VCaP (cell line): Measurements from ENCODE around the gene SDC1.

ENCODE experiments used
- H3K27ac ChIP-seq: fragments of 450-650 bp; 2 replicates; pipeline ENCODE4 v1.5.1; 2017
- TF ChIP-seq, protein P1 (sequence below): fragments of 450-650 bp; conservative IDR thresholded peaks from 2 replicates; pipeline ENCODE4 v1.5.1; 2017; ENCODE audit warnings: mild to moderate bottlenecking, moderate library complexity

The SDC1 gene

DNA sequence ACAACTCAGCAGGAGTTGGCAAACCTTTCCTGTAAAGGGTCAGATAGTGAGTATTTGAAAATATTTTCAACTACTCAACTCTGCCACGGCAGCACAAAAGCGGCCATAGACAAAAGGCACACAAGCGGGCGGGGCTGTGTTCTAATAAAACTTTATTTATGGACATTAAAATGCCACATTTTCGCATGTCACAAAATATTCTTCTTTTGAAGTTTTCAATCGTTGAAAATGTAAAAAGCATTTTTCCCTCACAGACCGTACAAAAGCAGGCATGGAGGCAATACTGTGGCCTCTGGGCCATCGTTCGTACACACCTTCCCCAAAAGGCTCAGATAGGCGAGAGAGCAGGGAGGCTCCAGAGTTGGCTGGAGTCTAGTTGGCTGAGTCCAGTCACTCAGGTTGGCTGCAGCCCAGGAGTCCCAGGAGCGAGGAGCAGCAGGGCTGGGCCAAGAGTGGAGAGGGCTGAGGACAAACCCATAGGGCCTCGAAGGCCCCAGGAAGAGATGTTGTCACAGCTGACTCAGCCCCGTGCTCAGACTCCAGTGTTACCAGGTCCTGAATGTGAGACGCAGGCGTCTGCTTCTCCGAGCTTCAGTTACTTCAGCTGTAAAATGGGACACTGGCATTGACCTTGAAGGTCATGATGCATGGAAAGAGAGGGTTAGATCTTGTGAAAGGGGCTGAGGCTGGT is 42.5 kb downstream of the SDC1 start:
- no peak overlapping the region; the same call in 1 of the 2 replicates for H3K27ac ChIP-seq

DNA sequence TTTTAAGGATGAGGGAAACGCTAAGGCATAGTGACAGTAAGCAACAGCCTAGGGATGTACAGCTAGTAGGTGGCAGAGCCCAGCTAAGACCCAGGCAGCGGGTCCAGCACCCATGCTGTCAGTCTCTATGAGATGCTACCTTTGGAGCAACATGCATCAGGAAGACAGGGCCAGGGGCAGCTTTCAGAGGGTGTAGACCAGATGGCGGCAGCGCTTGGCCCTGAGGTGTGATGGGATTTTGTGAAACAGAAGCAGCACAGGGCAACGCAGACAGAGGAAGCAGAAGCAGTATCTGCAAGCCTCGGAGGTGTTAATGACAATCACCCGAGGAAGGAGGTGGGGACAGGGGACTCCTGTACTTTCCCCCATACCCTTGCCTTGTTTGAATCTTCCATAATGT is 43.2 kb downstream of the SDC1 start:
- TF ChIP-seq, protein P1, sequence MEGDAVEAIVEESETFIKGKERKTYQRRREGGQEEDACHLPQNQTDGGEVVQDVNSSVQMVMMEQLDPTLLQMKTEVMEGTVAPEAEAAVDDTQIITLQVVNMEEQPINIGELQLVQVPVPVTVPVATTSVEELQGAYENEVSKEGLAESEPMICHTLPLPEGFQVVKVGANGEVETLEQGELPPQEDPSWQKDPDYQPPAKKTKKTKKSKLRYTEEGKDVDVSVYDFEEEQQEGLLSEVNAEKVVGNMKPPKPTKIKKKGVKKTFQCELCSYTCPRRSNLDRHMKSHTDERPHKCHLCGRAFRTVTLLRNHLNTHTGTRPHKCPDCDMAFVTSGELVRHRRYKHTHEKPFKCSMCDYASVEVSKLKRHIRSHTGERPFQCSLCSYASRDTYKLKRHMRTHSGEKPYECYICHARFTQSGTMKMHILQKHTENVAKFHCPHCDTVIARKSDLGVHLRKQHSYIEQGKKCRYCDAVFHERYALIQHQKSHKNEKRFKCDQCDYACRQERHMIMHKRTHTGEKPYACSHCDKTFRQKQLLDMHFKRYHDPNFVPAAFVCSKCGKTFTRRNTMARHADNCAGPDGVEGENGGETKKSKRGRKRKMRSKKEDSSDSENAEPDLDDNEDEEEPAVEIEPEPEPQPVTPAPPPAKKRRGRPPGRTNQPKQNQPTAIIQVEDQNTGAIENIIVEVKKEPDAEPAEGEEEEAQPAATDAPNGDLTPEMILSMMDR: no peak
- H3K27ac ChIP-seq: no peak overlapping the region; the same call in 1 of the 2 replicates

More for the DNA sequence above, 42.5 kb downstream of the SDC1 start:
- TF ChIP-seq, protein P1: no peak

DNA sequence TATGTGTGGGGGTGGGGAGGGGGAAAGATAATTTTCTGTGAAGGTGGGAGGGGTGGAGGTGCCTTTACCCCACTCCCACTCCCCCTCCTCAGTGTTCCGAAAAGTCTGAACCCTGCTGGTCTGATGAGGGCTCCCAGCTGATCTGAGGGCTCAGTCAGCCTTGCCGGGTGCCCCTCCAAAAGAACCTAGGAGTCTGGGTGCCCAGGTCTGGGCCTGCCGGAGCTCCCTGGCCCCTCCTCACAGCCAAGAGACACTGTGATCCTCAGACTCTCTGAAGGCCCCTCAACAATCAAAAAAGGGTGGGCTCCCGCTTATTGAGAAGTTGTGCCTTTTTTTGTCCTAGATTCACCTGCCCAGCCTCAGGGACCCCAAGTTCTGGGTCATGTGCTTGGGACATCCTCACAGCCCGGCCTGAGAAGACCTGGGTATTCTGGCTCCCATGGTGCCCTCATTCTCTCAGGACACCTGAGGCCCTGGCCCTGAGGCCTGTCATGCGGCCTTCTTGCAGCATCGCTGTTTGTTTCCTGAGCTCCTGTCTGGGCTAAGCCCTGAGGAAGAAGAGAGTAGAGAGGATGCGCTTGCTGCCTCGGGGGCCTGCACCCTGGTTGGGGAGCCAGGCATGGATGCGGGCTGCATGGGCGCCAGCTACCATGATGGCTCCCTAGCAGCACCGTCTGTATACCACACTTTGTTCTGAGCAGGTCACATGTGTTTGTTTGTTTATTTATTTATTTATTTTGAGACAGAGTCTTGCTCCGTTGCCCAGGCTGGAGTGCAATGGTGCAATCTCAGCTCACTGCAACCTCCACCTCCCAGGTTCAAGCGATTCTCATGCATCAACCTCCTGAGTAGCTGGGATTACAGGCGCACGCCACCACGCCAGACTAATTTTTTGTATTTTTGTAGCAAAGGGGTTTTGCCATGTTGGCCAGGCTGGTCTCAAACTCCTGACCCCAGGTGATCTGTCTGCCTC is 44.0 kb downstream of the SDC1 start:
- TF ChIP-seq, protein P1: no peak
- H3K27ac ChIP-seq: peak overlapping the region; percentile 71

DNA sequence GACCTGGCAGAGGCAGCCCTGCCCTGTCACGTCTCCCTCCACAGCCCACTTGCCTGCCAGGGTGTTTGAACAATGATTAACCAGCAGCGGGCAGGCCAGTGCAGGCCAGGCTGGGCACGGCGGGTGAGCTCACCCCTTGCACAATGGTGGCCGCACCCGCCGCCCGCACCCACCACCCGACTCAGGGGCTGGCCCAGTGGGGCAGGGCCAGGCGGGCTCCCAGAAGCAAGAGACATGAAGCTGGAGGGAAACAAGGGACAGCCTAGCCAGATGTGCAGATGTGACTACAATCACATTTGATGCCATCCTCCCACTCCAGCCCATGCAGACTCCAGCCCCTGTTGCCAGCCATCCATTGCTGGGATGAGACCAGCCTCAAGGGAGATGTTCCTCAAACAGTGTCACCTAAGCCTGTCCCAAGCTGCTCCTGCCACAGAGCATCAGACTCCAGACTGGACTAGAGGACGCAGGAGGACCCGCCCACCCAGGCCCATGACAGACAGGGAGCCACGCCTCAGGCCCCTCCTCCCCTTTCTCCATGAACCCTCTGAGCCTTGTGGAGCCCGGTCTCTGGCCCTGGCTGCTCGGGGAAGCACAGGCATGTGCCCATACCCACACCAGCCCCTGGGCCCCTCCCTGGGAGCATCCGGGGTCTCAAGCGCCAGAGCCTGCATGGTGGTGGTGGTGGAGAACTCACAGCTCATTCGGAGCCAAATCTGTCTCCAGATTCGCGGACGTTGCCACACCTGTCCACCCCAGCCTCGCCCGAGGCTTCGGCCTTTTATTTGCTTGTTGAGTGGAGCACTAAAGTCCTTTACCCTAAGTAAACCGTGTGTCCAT is 45.0 kb downstream of the SDC1 start:
- peak overlapping the region; percentile 71 for H3K27ac ChIP-seq

DNA sequence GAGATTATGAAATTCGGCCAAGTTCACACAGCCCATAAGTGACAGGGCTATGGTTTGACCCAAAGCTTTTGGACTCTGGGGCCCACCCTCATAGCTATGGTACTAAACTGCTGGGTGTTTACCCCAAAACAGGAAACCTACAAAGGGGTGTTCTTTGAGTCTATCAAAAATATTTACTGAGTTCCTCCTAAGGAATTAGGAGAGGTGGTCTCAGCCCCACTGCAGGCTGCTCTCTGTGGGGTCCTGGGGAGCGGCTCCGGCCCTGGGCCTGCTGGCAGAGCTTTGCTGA is 45.5 kb downstream of the SDC1 start:
- peak overlapping the region; percentile 71 for H3K27ac ChIP-seq
- TF ChIP-seq, protein P1: no peak

More for the DNA sequence above, 45.0 kb downstream of the SDC1 start:
- TF ChIP-seq, protein P1: peak; percentile 12; the same call in 1 of the 2 replicates

DNA sequence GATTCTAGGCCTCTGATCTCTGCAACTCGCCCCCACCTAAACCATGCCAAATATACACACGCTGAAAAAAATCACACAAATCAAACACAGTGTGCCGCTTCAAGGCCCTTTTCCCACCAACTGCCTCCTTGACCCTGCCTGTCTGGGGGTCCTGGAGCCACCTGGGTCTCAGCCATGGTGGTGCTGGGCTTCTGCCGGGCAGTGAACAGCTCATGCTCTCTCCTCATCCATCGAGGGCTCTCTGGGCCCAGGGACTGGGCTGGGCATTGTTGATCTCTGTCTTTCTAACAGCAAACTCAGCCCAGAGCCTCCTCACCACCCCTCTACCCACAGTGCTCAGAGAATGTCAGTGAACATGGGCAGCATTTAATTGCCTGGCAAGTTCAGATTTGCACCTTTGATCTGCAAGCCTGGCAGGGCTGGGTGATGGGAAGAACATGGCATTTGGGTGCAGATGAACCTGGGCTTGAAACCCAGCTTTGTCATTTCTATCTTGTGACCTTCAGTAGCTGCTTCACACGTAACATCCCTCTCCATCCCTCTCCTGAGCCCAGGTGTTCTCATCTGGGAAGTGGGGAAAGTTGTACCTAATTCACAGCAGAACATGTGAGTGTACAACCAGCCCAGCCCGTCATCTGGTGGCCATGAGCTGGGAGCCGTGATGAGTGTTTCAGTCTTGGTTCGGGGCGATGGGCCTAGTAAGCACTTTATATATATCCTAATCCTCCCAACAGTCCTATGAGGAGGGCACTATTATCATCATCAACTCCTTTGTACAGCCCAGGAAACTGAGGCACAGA is 46.1 kb downstream of the SDC1 start:
- TF ChIP-seq, protein P1: no peak
- peak overlapping the region; percentile 71 for H3K27ac ChIP-seq
